GM12878 (cell line): ENCODE data around the gene MAST2.

Source experiments
- EZH2 ChIP-seq: IDR thresholded peaks from 2 replicates; pipeline ENCODE4 v1.6.1; 2012; ENCODE audit warnings: low read depth, mild to moderate bottlenecking, control low read depth, inconsistent platforms, low read length, borderline replicate concordance; ENCODE audit not compliant: control insufficient read depth
- TF ChIP-seq, protein P1 (sequence below), 3 experiments: IDR thresholded peaks in 2 of 3; conservative IDR thresholded peaks in 1 of 3; 2 replicates each; pipeline ENCODE4 v1.5.1; 2011; ENCODE audit warnings: low read depth in 3 of 3, low read length in 3 of 3, mild to moderate bottlenecking in 3 of 3, control low read depth in 2 of 3, moderate library complexity in 2 of 3, inconsistent platforms in 1 of 3, mixed read lengths in 1 of 3; ENCODE audit not compliant: control insufficient read depth in 2 of 3, insufficient read depth in 1 of 3; ENCODE audit errors: extremely low read depth in 1 of 3
- TF ChIP-seq, protein P2 (sequence below): IDR thresholded peaks from 2 replicates; pipeline ENCODE4 v1.6.1; 2011; ENCODE audit warnings: low read depth, mild to moderate bottlenecking, low read length, moderate library complexity, borderline replicate concordance; ENCODE audit errors: extremely low read depth

DNA sequence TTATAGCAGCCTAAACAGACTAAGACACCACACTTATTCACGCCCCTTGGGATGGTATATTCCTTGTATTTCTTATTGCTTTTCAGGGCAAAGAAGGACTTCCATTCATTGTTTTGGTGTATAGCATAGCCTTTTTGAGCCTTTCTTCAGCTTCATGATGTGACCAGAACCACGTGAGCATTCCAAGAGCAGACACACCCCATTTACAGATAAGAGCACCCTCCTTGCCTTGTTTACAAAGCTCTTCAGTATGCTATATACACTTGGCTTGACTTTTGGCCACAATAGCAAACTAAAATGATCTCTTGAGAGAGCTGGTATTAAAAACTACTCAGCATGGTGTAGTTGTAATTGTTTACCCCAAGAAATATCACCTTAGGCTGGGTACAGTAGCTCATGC lies 250.3 kb downstream of the MAST2 start:
- TF ChIP-seq EZH2: no peak
- TF ChIP-seq, protein P1, sequence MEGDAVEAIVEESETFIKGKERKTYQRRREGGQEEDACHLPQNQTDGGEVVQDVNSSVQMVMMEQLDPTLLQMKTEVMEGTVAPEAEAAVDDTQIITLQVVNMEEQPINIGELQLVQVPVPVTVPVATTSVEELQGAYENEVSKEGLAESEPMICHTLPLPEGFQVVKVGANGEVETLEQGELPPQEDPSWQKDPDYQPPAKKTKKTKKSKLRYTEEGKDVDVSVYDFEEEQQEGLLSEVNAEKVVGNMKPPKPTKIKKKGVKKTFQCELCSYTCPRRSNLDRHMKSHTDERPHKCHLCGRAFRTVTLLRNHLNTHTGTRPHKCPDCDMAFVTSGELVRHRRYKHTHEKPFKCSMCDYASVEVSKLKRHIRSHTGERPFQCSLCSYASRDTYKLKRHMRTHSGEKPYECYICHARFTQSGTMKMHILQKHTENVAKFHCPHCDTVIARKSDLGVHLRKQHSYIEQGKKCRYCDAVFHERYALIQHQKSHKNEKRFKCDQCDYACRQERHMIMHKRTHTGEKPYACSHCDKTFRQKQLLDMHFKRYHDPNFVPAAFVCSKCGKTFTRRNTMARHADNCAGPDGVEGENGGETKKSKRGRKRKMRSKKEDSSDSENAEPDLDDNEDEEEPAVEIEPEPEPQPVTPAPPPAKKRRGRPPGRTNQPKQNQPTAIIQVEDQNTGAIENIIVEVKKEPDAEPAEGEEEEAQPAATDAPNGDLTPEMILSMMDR (IDR thresholded peaks at IDR 0.05 in 2 of 3, conservative IDR thresholded peaks at IDR 0.05 in 1 of 3; ENCODE audit: control insufficient read depth in 2 of 3, extremely low read depth in 1 of 3, insufficient read depth in 1 of 3, low read depth in 3 of 3, low read length in 3 of 3): no peak
- TF ChIP-seq, protein P2, sequence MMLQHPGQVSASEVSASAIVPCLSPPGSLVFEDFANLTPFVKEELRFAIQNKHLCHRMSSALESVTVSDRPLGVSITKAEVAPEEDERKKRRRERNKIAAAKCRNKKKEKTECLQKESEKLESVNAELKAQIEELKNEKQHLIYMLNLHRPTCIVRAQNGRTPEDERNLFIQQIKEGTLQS: no peak
